Chondrocyte (in vitro differentiated cells): ENCODE measurements around the gene PDGFA. TPM values are rescaled to one million over a fixed set of nuclear protein-coding genes. Genes with fewer than 3 reads are reported as not detected.

Experiments
- DNase-seq: peaks from one replicate; pipeline ENCODE4 v3.0.0; 2021; ENCODE audit warnings: mixed read lengths, low spot score
- H3K27ac Mint-ChIP-seq: one replicate; pipeline ENCODE4 v1.8.0; 2021; ENCODE audit warnings: mild to moderate bottlenecking, moderate library complexity, mixed read lengths; ENCODE audit not compliant: unreplicated experiment
- H3K27me3 Mint-ChIP-seq: 2 replicates; pipeline ENCODE4 v1.8.0; 2021; ENCODE audit warnings: low read depth, mixed read lengths
- H3K36me3 Mint-ChIP-seq: 2 replicates; pipeline ENCODE4 v1.8.0; 2021; ENCODE audit warnings: low read depth, mixed read lengths
- H3K4me1 Mint-ChIP-seq: 2 replicates; pipeline ENCODE4 v1.8.0; 2021; ENCODE audit warnings: low read depth, mild to moderate bottlenecking, mixed read lengths
- H3K4me3 Mint-ChIP-seq: one replicate; pipeline ENCODE4 v1.8.0; 2021; ENCODE audit warnings: mild to moderate bottlenecking, moderate library complexity, mixed read lengths; ENCODE audit not compliant: unreplicated experiment
- H3K9me3 Mint-ChIP-seq: 2 replicates; pipeline ENCODE4 v1.8.0; 2021; ENCODE audit warnings: low read depth, mixed read lengths
- total RNA-seq: library from RNA; stranded (reverse); gene quantifications from 3 replicates; pipeline ENCODE4 v1.2.1, GENCODE V29; 2021
- TF ChIP-seq, protein P1 (sequence below): fragments of 200-600 bp; sonication (generic); IDR thresholded peaks from 2 replicates; pipeline ENCODE4 v1.5.0; 2021; ENCODE audit warnings: antibody characterized with exemption, mild to moderate bottlenecking, moderate library complexity

The PDGFA gene
- total RNA-seq, 1 donor from 2014 or later, result 70.6 TPM

DNA sequence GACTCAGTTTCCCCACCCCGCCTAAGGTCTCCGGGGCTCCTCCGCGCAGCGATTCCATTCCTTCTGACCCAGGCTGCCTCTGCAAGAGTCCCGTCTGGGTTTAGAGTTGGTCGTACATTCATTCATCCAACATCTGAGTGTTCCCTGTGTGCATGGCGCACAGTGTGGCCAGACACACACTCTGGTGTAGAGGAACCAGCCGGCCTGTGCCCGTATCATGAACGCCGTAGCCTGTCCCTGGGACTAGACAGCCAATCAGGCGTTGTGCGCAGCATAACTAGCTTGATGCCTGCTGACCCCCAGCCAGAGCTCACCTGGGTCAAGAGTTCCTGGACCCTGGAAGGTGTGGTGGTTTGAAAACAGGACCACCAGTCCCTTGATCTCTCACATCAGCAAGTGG is 20.9 kb upstream of the PDGFA start:
- H3K27ac Mint-ChIP-seq, result no peak overlapping the region
- no peaks in the 10 kb centered on the region for H3K36me3 Mint-ChIP-seq

DNA sequence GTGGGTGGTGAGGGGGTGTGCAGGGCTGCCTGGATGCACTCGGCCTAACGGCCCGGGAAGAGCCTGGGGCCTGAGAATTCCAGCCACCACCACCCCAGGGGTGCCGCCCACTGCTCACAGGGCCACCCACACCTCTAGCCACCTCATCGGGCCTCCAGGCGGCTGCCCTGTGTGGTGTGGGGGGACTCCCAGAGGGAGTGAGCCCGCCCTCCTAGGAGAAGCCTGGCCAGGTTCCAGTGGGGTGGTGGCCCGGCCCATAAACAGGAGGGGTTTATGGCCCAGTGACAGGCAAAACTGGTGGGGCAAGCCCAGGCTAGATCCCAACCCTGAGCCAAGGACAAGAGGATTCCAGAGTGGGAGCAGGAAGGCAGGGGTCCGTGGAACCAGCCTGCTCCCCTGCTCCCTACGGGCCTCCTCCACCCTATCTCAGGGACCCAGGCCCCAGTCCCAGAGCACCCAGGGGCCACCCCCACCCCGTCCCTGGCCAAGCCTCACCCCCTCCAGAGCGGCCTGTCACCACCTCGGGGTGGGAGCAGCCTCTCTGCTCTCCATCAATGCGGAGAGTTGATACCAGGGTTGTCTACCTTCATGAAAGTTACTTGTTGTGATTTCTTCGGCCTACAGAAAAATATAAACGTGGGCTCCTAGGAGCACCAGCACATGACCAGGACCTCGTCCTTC is 20.2 kb upstream of the PDGFA start:
- no peak overlapping the region for H3K4me3 Mint-ChIP-seq
- no peak overlapping the region for H3K27ac Mint-ChIP-seq
- H3K36me3 Mint-ChIP-seq, result no peaks in the 10 kb centered on the region
- TF ChIP-seq, protein P1, sequence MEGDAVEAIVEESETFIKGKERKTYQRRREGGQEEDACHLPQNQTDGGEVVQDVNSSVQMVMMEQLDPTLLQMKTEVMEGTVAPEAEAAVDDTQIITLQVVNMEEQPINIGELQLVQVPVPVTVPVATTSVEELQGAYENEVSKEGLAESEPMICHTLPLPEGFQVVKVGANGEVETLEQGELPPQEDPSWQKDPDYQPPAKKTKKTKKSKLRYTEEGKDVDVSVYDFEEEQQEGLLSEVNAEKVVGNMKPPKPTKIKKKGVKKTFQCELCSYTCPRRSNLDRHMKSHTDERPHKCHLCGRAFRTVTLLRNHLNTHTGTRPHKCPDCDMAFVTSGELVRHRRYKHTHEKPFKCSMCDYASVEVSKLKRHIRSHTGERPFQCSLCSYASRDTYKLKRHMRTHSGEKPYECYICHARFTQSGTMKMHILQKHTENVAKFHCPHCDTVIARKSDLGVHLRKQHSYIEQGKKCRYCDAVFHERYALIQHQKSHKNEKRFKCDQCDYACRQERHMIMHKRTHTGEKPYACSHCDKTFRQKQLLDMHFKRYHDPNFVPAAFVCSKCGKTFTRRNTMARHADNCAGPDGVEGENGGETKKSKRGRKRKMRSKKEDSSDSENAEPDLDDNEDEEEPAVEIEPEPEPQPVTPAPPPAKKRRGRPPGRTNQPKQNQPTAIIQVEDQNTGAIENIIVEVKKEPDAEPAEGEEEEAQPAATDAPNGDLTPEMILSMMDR, result no peak
- no peaks in the 10 kb centered on the region for H3K9me3 Mint-ChIP-seq
- peaks cover 41% of the 10 kb centered on the region for H3K4me1 Mint-ChIP-seq
- no peak for DNase-seq
- no peaks in the 10 kb centered on the region for H3K27me3 Mint-ChIP-seq

More for the DNA sequence above, 20.9 kb upstream of the PDGFA start:
- DNase-seq, result no peak
- Mint-ChIP-seq H3K4me1 (peaks cover 41% of the 10 kb centered on the region), H3K4me3 (no peak overlapping the region), H3K9me3 (peaks cover 5% of the 10 kb centered on the region), H3K27me3 (no peaks in the 10 kb centered on the region)
- TF ChIP-seq, protein P1, result no peak

DNA sequence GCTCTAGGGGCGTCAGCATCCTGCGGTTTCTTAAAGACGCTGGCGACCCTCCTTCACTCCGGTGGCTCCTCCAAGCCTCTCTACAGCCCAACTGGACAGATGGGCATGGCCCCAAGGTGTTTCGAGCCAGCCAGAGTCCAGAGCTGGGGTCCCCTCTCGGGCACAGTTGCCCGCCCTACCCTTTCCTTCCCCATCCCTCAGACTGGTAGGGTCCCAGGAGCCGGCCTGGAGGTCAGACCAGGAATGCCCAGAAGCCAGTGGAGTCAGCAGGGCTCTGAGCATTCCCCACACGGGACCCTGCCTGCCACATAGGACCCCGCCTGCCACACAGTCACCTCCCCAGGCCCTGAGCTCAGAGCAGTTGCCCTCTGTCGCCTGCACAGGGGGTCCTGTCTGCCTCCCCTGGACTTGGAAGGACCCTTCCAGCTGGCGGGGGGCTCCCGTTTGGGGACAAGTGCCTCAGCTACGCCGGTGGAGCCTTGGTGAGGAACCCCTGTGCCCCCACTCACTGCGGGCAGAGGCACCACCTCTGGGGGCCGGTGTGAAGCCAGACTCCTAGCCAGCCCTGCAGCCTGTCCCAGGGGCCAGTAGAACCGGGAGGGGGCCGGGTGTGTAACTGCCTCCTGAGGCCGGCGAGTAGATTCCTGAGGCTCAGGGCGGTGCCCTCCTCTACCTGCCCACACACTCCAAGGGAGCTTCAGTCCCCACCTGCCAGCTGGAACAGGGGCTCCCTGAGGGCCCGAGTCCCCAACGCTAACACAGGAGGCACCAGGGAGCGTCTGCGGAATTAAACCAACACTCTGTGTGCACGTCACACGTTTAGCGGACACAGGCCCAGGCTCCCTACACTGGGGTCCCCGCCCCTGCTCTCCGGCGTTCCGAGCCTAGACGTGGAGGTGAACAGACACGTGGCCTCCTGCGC is 19.4 kb upstream of the PDGFA start:
- Mint-ChIP-seq H3K27ac (peak overlapping the region; percentile 73), H3K4me1 (peaks cover 41% of the 10 kb centered on the region), H3K4me3 (no peak overlapping the region), H3K9me3 (no peaks in the 10 kb centered on the region), H3K27me3 (no peaks in the 10 kb centered on the region), H3K36me3 (no peaks in the 10 kb centered on the region)
- no peak for DNase-seq
- TF ChIP-seq, protein P1, result no peak

DNA sequence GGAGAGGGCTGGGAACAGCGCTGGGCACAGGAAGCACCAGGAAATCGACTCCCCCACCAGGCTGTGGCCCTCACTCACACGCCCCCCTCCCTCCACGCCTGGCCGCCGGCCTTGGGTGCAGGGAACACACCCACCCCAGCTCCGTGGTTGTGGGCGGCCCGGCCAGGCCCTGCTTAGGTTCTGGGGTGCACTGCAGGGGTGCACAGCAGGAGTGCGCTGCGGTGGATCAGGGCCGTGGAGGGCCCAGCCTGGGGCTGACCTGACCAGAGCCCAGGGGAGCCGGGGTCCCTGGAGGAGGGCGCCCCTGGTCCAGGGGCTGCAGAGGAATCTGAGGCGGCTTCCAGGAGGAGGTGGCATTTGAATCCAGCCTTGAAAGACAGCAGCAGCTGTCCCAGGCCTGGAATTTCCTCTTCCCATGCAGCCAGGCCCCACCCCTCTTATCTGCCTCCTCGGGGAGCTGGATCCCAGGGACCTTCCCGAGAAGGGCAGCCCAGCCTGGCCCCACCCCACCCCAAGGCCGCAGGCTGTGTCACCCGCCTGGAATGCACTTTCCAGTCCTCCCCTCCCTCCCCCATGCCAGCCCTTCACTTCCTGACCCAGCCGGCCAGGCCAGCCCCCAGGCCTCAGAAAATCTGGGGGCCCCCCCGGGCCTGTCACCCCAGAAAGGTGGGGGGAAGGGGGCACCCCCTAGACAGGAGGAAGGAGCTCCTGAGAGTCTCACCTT is 18.4 kb upstream of the PDGFA start:
- Mint-ChIP-seq H3K36me3 (no peaks in the 10 kb centered on the region), H3K4me3 (no peak overlapping the region), H3K4me1 (peaks cover 40% of the 10 kb centered on the region), H3K9me3 (no peaks in the 10 kb centered on the region), H3K27me3 (no peaks in the 10 kb centered on the region), H3K27ac (peak overlapping the region; percentile 57)
- DNase-seq, result no peak
- TF ChIP-seq, protein P1, result no peak

DNA sequence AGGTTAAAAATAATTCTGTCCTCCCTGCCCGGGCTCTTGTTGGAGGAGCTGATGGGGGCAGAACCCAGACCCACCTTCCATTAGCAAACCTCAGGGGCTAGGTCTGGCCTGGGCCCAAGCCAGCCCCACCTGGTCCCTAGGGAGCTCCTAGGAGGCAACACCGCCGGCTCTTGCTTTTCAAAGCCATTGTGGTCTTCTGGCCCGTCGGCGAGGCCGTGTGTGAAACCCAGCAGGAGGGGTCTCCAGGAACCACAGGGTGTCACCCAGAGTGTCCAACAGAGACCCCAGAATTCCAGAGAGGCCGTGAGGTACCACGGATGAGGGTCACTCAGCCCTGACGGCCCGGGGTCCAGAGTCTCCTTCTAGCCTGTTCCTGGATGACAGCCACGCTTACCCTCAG is 16.6 kb upstream of the PDGFA start:
- no peaks in the 10 kb centered on the region for H3K9me3 Mint-ChIP-seq
- TF ChIP-seq, protein P1, result no peak
- DNase-seq, result no peak
- H3K27me3 Mint-ChIP-seq, result no peaks in the 10 kb centered on the region
- peaks cover 23% of the 10 kb centered on the region for H3K4me1 Mint-ChIP-seq
- H3K4me3 Mint-ChIP-seq, result no peak overlapping the region
- no peak overlapping the region for H3K27ac Mint-ChIP-seq
- H3K36me3 Mint-ChIP-seq, result no peaks in the 10 kb centered on the region
